ENCODE measurements around the gene SKIC8. TPM values are rescaled to one million over a fixed set of nuclear protein-coding genes. Genes with fewer than 3 reads are reported as not detected.

SKIC8 gene
- total RNA-seq, 2 donors from 2014 or later: 35.9 to 47.0 TPM

DNA sequence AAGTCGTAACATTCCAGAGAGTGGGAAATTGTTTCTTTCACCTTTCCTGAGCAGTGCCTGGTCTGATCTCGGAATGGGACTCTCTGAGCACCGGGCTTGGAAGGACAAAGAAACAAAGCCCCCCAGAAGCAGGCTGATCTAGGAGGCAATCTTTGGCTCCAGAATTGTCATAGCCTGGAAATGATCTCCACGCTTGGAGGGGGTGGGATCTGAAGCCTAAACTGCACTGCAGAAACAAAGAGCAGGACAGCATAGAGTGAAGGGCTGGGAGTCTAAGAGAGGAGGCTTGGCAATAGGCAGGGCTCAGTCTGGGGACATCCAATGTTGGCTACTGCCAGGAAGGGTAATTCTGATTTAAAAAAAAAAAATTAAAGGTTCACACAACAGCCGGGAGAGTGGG lies 42.6 kb upstream of the SKIC8 start:
- Histone ChIP-seq H3K4me3 (no peak overlapping the region), H3K4me1 (peaks cover 5% of the 10 kb centered on the region), H3K27ac (no peak overlapping the region), H3K9ac (ENCODE audit: low read depth in 2 of 2, low read length in 2 of 2) (no peak overlapping the region), H3K27me3 (peaks cover 30% of the 10 kb centered on the region), H3K36me3 (no peaks in the 10 kb centered on the region), H3K9me3 (no peaks in the 10 kb centered on the region)
- TF ChIP-seq, protein P1, sequence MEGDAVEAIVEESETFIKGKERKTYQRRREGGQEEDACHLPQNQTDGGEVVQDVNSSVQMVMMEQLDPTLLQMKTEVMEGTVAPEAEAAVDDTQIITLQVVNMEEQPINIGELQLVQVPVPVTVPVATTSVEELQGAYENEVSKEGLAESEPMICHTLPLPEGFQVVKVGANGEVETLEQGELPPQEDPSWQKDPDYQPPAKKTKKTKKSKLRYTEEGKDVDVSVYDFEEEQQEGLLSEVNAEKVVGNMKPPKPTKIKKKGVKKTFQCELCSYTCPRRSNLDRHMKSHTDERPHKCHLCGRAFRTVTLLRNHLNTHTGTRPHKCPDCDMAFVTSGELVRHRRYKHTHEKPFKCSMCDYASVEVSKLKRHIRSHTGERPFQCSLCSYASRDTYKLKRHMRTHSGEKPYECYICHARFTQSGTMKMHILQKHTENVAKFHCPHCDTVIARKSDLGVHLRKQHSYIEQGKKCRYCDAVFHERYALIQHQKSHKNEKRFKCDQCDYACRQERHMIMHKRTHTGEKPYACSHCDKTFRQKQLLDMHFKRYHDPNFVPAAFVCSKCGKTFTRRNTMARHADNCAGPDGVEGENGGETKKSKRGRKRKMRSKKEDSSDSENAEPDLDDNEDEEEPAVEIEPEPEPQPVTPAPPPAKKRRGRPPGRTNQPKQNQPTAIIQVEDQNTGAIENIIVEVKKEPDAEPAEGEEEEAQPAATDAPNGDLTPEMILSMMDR (IDR thresholded peaks at IDR 0.05): no peak
- DNase-seq: no peak
- intact Hi-C loops (cut with DNase I): no loop called here

DNA sequence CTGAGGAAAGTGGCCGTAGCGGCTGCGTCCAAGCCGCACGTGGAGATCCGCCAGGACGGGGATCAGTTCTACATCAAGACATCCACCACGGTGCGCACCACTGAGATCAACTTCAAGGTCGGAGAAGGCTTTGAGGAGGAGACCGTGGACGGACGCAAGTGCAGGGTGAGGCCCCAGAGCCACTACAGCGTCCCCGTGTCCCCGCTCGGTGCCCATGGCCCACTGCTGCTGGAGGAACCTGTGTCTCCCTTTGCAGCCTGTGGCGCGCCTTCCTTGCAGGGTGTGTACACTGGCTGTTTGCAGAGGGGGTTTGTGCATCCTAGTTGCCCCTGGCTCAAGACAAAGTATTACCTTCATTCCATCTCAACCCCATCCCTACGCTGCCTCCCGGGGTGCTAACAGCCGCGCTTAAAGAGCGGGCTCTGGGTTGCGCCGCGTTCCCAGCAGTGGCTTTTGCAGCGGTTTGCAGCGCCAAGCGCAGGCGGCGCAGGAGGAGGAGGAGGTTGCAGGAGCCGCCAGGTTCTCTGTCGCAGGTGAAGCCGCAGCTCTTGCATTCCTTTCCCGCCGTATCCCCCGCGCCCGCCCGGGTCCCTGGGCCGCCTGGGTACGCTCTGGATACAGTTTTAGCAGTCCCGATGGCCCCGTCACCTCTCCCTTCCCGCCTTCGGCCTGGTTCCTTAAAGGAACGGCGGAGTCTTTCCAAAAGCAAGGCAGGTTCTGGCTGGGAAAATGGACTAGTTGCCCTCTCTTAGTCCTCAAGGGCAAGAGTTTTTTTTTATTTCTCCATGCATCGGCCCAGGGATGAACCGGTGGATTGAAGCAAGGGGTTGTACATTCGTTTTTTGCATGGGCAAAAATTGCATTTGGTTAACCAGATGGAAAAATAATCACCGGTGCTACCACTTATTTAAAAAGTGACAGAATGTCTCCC lies 41.9 kb upstream of the SKIC8 start:
- H3K4me1 ChIP-seq: peaks cover 5% of the 10 kb centered on the region
- intact Hi-C loops (cut with DNase I): no loop called here
- no peaks in the 10 kb centered on the region for H3K36me3 ChIP-seq
- no peak overlapping the region for H3K27ac ChIP-seq
- peaks cover 30% of the 10 kb centered on the region for H3K27me3 ChIP-seq
- no peak overlapping the region for H3K9ac ChIP-seq (ENCODE audit: low read depth in 2 of 2, low read length in 2 of 2)
- TF ChIP-seq, protein P1 (IDR thresholded peaks at IDR 0.05): no peak
- H3K4me3 ChIP-seq: no peak overlapping the region
- no peak for DNase-seq
- no peaks in the 10 kb centered on the region for H3K9me3 ChIP-seq

DNA sequence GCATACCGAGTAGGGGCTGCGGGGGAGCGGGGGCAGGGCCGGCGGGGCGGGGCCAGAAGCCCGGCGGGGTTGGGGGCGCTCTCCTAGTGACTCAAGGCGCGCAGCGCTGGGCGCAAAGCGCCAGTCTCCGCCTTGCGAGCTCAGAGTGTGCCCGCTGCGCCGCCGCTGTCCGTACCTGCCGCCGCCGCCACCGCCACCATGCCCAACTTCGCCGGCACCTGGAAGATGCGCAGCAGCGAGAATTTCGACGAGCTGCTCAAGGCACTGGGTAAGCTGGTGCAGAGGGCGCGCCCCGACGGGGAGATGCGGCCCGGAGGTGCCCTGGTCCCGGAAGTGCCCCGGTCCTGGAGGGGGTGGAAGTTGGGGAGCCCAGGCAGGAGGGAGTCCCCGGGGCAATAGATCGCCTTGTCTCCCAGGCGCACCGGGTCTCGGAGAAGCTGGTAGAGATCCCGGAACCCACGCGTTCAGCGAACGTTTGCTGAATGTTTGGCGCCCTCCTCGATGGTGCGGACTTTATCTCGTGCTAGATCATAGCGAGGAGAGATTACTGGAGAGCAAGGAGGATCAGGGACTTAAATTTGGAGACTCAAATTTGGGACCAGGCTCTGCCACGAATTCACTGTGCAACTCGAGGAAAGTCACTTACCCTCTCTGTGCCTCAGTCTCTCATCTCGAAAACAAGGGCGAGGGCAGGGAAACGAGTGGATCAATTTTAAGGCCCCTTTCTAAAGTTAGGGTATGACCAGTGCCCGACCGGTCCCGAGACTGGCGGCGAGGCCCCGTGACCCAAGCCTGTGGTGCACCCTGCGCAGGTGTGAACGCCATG lies 41.0 kb upstream of the SKIC8 start, which contains the start of gene CRABP1:
Gene CRABP1 (plus strand): TSS at position 123 of the 826 bp plus-strand sequence. CDS start 76 bp downstream, at position 199.
- no peak within 1 kb of the TSS for H3K4me3 ChIP-seq
- intact Hi-C loops (cut with DNase I): no loop called here
- peaks cover 30% of the 10 kb centered on the region for H3K27me3 ChIP-seq
- DNase-seq: no peak
- no peaks in the 10 kb centered on the region for H3K36me3 ChIP-seq
- no peak within 1 kb of the TSS for H3K9ac ChIP-seq (ENCODE audit: low read depth in 2 of 2, low read length in 2 of 2)
- H3K27ac ChIP-seq: no peak within 1 kb of the TSS
- H3K9me3 ChIP-seq: no peaks in the 10 kb centered on the region
- H3K4me1 ChIP-seq: peaks cover 5% of the 10 kb centered on the region
- TF ChIP-seq, protein P1 (IDR thresholded peaks at IDR 0.05): no peak

DNA sequence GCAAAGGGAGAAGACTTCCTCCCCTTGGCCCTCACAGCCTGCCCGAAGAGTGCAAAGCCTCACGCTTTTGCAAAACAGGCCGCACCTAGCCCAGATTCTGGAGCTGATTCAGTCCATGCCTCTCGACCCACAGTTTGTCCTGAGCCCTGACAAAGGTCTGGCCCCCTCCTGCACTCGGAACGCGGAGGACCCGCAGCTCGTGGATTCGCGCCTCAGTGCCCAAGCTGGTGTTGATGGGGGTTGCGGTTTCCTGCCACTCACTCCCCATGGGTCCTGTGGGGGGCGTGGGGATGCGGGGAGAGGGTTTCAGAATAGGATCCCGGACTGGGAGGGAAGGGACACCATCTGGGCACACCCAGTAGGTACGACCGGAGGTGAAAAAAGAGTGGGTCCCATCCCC lies 40.1 kb upstream of the SKIC8 start:
- TF ChIP-seq, protein P1 (IDR thresholded peaks at IDR 0.05): no peak
- H3K27me3 ChIP-seq: peaks cover 30% of the 10 kb centered on the region
- intact Hi-C loops (cut with DNase I): no loop called here

DNA sequence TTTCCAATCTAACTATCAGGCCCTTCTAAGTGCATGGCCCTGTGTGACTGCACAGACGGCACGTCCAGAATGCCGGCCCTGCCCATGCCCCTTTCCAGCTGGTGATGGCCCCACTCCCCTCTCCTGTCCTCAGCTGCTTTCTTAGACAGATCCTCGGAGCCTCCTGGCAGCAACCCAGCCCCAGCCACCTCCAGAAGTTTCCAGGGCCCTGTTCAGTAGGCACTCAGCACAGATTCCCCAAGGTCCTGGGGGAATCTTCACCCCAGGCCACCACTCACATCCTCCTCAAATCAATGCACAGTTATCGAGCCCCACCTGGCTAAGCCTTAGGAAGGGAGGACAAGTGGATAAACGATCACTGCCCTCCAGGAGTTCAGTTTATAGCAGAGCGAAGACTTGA lies 39.4 kb upstream of the SKIC8 start:
- H3K9ac ChIP-seq (ENCODE audit: low read depth in 2 of 2, low read length in 2 of 2): no peak overlapping the region
- no peaks in the 10 kb centered on the region for H3K36me3 ChIP-seq
- intact Hi-C loops (cut with DNase I): no loop called here
- TF ChIP-seq, protein P1 (IDR thresholded peaks at IDR 0.05): no peak
- H3K4me1 ChIP-seq: peaks cover 5% of the 10 kb centered on the region
- no peak overlapping the region for H3K4me3 ChIP-seq
- H3K9me3 ChIP-seq: no peaks in the 10 kb centered on the region
- no peak for DNase-seq
- H3K27ac ChIP-seq: no peak overlapping the region
- H3K27me3 ChIP-seq: peaks cover 30% of the 10 kb centered on the region

More for the DNA sequence above, 40.1 kb upstream of the SKIC8 start:
- peaks cover 5% of the 10 kb centered on the region for H3K4me1 ChIP-seq
- H3K27ac ChIP-seq: no peak overlapping the region
- no peak overlapping the region for H3K4me3 ChIP-seq
- no peak for DNase-seq
- H3K36me3 ChIP-seq: no peaks in the 10 kb centered on the region
- H3K9ac ChIP-seq (ENCODE audit: low read depth in 2 of 2, low read length in 2 of 2): no peak overlapping the region
- H3K9me3 ChIP-seq: no peaks in the 10 kb centered on the region
